H9 (cell line): Measurements from ENCODE around the gene CCPG1. TPM values are rescaled to one million over a fixed set of nuclear protein-coding genes. Genes with fewer than 3 reads are reported as not detected.

Experiments used
- DNase-seq: peaks from one replicate; pipeline ENCODE4 v3.0.0-alpha.2; 2017
- H2AFZ ChIP-seq: one replicate; pipeline ENCODE4 v1.6.1; 2013; ENCODE audit warnings: mild to moderate bottlenecking, low read length, control low read depth, moderate library complexity
- H2AK5ac ChIP-seq: 2 replicates; pipeline ENCODE4 v1.6.1; 2013; ENCODE audit warnings: low read length, control low read depth, mixed read lengths; ENCODE audit not compliant: insufficient read length
- H2BK120ac ChIP-seq: one replicate; pipeline ENCODE4 v1.6.1; 2013; ENCODE audit warnings: low read depth, mild to moderate bottlenecking, low read length, control low read depth, inconsistent platforms; ENCODE audit not compliant: poor library complexity, severe bottlenecking
- H2BK12ac ChIP-seq: 2 replicates; pipeline ENCODE4 v1.6.1; 2013; ENCODE audit warnings: low read length, control low read depth, mixed read lengths, low read depth; ENCODE audit not compliant: insufficient read length
- H2BK15ac ChIP-seq: 2 replicates; pipeline ENCODE4 v1.6.1; 2013; ENCODE audit warnings: low read depth, low read length, control low read depth
- H2BK20ac ChIP-seq: one replicate; pipeline ENCODE4 v1.6.1; 2013; ENCODE audit warnings: low read depth, mild to moderate bottlenecking, low read length, control low read depth, inconsistent platforms; ENCODE audit not compliant: poor library complexity, severe bottlenecking
- H2BK5ac ChIP-seq: 2 replicates; pipeline ENCODE4 v1.6.1; 2013; ENCODE audit warnings: low read length, control low read depth, mixed read lengths; ENCODE audit not compliant: insufficient read length
- H3K14ac ChIP-seq: 2 replicates; pipeline ENCODE4 v1.6.1; 2013; ENCODE audit warnings: low read length, control low read depth; ENCODE audit not compliant: insufficient read depth
- H3K18ac ChIP-seq: 2 replicates; pipeline ENCODE4 v1.6.1; 2013; ENCODE audit warnings: low read depth, mild to moderate bottlenecking, mixed read lengths, low read length, control low read depth; ENCODE audit not compliant: insufficient read length
- H3K23ac ChIP-seq: 2 replicates; pipeline ENCODE4 v1.6.1; 2013; ENCODE audit warnings: low read length, control low read depth, mixed read lengths, low read depth; ENCODE audit not compliant: insufficient read length
- H3K23me2 ChIP-seq: 2 replicates; pipeline ENCODE4 v1.6.1; 2013; ENCODE audit warnings: low read depth, mild to moderate bottlenecking, mixed read lengths, low read length, control low read depth; ENCODE audit not compliant: insufficient read length, poor library complexity, severe bottlenecking
- H3K27ac ChIP-seq: 2 replicates; pipeline ENCODE4 v1.5.1; 2013; ENCODE audit warnings: low read length, control low read depth, mixed read lengths, low read depth; ENCODE audit not compliant: insufficient read length
- H3K27me3 ChIP-seq: 2 replicates; pipeline ENCODE4 v1.6.1; 2013; ENCODE audit warnings: low read length, control low read depth, inconsistent platforms; ENCODE audit not compliant: insufficient read depth
- H3K4ac ChIP-seq: 2 replicates; pipeline ENCODE4 v1.6.1; 2013; ENCODE audit warnings: low read depth, mild to moderate bottlenecking, control low read depth, inconsistent platforms, low read length, moderate library complexity
- H3K4me1 ChIP-seq: 2 replicates; pipeline ENCODE4 v1.6.1; 2013; ENCODE audit warnings: low read length, control low read depth, inconsistent platforms; ENCODE audit not compliant: insufficient read depth
- H3K4me2 ChIP-seq: 2 replicates; pipeline ENCODE4 v1.6.1; 2013; ENCODE audit warnings: low read length, control low read depth, mixed read lengths; ENCODE audit not compliant: insufficient read length, insufficient read depth
- H3K56ac ChIP-seq: 2 replicates; pipeline ENCODE4 v1.6.1; 2013; ENCODE audit warnings: low read depth, mild to moderate bottlenecking, mixed read lengths, low read length, control low read depth; ENCODE audit not compliant: insufficient read length
- H3K79me1 ChIP-seq: 2 replicates; pipeline ENCODE4 v1.6.1; 2013; ENCODE audit warnings: low read depth, mild to moderate bottlenecking, moderate library complexity, low read length, control low read depth, inconsistent platforms; ENCODE audit not compliant: insufficient read depth, poor library complexity, severe bottlenecking
- H3K79me2 ChIP-seq: 2 replicates; pipeline ENCODE4 v1.6.1; 2013; ENCODE audit warnings: low read length, control low read depth, inconsistent platforms; ENCODE audit not compliant: insufficient read depth
- H3K9ac ChIP-seq: 2 replicates; pipeline ENCODE4 v1.6.1; 2013; ENCODE audit warnings: low read length, control low read depth, mixed read lengths; ENCODE audit not compliant: insufficient read length; ENCODE audit errors: extremely low read depth
- H3K9me3 ChIP-seq: one replicate; pipeline ENCODE4 v1.6.1; 2013; ENCODE audit warnings: low read depth, low read length, inconsistent platforms; ENCODE audit not compliant: control insufficient read depth
- H3T11ph ChIP-seq: one replicate; pipeline ENCODE4 v1.6.1; 2013; ENCODE audit warnings: mild to moderate bottlenecking, low read length, control low read depth, inconsistent platforms
- H4K20me1 ChIP-seq: one replicate; pipeline ENCODE4 v1.6.1; 2013; ENCODE audit not compliant: control insufficient read depth, insufficient read length, insufficient read depth
- H4K5ac ChIP-seq: 2 replicates; pipeline ENCODE4 v1.6.1; 2013; ENCODE audit warnings: low read depth, mild to moderate bottlenecking, mixed read lengths, low read length, control low read depth; ENCODE audit not compliant: insufficient read length
- H4K8ac ChIP-seq: replicated peaks from 2 replicates; pipeline ENCODE4 v1.6.1; 2013; ENCODE audit warnings: low read length, control low read depth, mixed read lengths, low read depth; ENCODE audit not compliant: insufficient read length
- H4K91ac ChIP-seq: 2 replicates; pipeline ENCODE4 v1.6.1; 2013; ENCODE audit warnings: low read depth, mild to moderate bottlenecking, moderate library complexity, mixed read lengths, low read length, control low read depth; ENCODE audit not compliant: insufficient read length
- H3K27ac Mint-ChIP-seq, 3 experiments: 2 replicates in 2 of 3; 3 replicates in 1 of 3; pipeline ENCODE4 v1.8.0; 2020 to 2021; ENCODE audit warnings: mixed read lengths in 3 of 3, mild to moderate bottlenecking in 1 of 3, moderate library complexity in 1 of 3
- H3K27me3 Mint-ChIP-seq: 2 replicates; pipeline ENCODE4 v1.8.0; 2021; ENCODE audit warnings: low read depth, mild to moderate bottlenecking, moderate library complexity, mixed read lengths
- H3K36me3 Mint-ChIP-seq, 3 experiments: 2 replicates in 2 of 3; 3 replicates in 1 of 3; pipeline ENCODE4 v1.8.0; 2020 to 2021; ENCODE audit warnings: low read depth in 3 of 3, mixed read lengths in 3 of 3; ENCODE audit not compliant: insufficient read depth in 1 of 3
- H3K4me1 Mint-ChIP-seq, 2 experiments: 2 replicates each; pipeline ENCODE4 v1.8.0; 2020; ENCODE audit warnings: mixed read lengths in 2 of 2
- H3K4me3 Mint-ChIP-seq, 2 experiments: 2 replicates in 1 of 2; 3 replicates in 1 of 2; pipeline ENCODE4 v1.8.0; 2020 to 2021; ENCODE audit warnings: mild to moderate bottlenecking in 2 of 2, mixed read lengths in 2 of 2, moderate library complexity in 1 of 2
- H3K9me3 Mint-ChIP-seq, 2 experiments: 2 replicates in 1 of 2; 3 replicates in 1 of 2; pipeline ENCODE4 v1.8.0; 2020; ENCODE audit warnings: mild to moderate bottlenecking in 2 of 2, mixed read lengths in 2 of 2, moderate library complexity in 1 of 2
- total RNA-seq: library from RNA; stranded (reverse); gene quantifications from 2 replicates; pipeline ENCODE4 v1.2.1, GENCODE V29; 2021
- TF ChIP-seq, protein P1 (sequence below): fragments of 200-600 bp; sonication (generic); conservative IDR thresholded peaks from 3 replicates; pipeline ENCODE4 v1.8.0; 2021; ENCODE audit warnings: antibody characterized with exemption, mild to moderate bottlenecking

CCPG1 gene
- total RNA-seq, 1 experiment from 2014 or later = 9.0 TPM

DNA sequence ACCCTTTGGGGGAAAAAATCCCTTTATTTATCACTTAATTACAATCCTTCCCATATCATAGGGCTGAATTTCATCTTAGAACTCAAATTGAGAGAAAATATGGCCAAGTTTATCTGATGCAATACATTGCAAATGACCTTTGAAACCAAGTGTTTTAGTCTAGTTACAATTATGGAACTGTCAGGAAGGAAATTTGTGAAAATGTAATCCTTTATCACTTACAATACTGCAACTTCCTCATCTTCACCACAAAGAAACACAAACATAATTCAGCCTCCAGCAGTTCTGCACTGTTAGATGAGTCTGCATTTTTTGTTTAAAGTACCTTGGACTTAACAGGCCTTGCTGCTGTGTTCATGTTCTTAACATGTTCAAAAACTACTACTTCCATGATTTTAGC is 4.6 kb downstream of the CCPG1 start:
- H3K23me2 ChIP-seq = peaks cover 3% of the 10 kb centered on the region
- no peak for DNase-seq
- no peak overlapping the region for H3K14ac ChIP-seq
- H3K9me3 Mint-ChIP-seq = peaks cover 0 to 3% of the 10 kb centered on the region in 2 experiments; a peak in 1 of 5 replicates
- no peak overlapping the region for H2BK5ac ChIP-seq
- no peak overlapping the region for H3K18ac ChIP-seq
- H4K8ac ChIP-seq = no peak overlapping the region
- TF ChIP-seq, protein P1, sequence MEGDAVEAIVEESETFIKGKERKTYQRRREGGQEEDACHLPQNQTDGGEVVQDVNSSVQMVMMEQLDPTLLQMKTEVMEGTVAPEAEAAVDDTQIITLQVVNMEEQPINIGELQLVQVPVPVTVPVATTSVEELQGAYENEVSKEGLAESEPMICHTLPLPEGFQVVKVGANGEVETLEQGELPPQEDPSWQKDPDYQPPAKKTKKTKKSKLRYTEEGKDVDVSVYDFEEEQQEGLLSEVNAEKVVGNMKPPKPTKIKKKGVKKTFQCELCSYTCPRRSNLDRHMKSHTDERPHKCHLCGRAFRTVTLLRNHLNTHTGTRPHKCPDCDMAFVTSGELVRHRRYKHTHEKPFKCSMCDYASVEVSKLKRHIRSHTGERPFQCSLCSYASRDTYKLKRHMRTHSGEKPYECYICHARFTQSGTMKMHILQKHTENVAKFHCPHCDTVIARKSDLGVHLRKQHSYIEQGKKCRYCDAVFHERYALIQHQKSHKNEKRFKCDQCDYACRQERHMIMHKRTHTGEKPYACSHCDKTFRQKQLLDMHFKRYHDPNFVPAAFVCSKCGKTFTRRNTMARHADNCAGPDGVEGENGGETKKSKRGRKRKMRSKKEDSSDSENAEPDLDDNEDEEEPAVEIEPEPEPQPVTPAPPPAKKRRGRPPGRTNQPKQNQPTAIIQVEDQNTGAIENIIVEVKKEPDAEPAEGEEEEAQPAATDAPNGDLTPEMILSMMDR = no peak
- H3K56ac ChIP-seq = no peak overlapping the region
- H3K4me1 Mint-ChIP-seq = peaks cover 4% of the 10 kb centered on the region in 2 experiments
- no peaks in the 10 kb centered on the region for H3K27me3 ChIP-seq
- H3K4me3 Mint-ChIP-seq = no peak overlapping the region
- H3K79me2 ChIP-seq = no peaks in the 10 kb centered on the region
- no peak overlapping the region for H2BK20ac ChIP-seq
- no peaks in the 10 kb centered on the region for H4K20me1 ChIP-seq
- no peak overlapping the region for H3K27ac Mint-ChIP-seq
- H3K36me3 Mint-ChIP-seq = no peaks in the 10 kb centered on the region
- H3T11ph ChIP-seq = no peak overlapping the region
- H3K9me3 ChIP-seq = no peaks in the 10 kb centered on the region
- H2AK5ac ChIP-seq = no peak overlapping the region
- H2BK120ac ChIP-seq = no peak overlapping the region
- H3K23ac ChIP-seq = no peak overlapping the region
- H3K9ac ChIP-seq = no peak overlapping the region
- H2BK12ac ChIP-seq = no peak overlapping the region
- H3K27me3 Mint-ChIP-seq = no peaks in the 10 kb centered on the region; the same call in 1 of the 2 replicates
- no peak overlapping the region for H2AFZ ChIP-seq
- no peaks in the 10 kb centered on the region for H3K4me1 ChIP-seq
- H3K79me1 ChIP-seq = no peaks in the 10 kb centered on the region
- H4K5ac ChIP-seq = no peak overlapping the region
- no peak overlapping the region for H3K4me2 ChIP-seq
- no peak overlapping the region for H3K4ac ChIP-seq
- H2BK15ac ChIP-seq = no peak overlapping the region
- no peak overlapping the region for H3K27ac ChIP-seq
- no peak overlapping the region for H4K91ac ChIP-seq
